ENCODE measurements around the gene COL3A1.

The COL3A1 gene

DNA sequence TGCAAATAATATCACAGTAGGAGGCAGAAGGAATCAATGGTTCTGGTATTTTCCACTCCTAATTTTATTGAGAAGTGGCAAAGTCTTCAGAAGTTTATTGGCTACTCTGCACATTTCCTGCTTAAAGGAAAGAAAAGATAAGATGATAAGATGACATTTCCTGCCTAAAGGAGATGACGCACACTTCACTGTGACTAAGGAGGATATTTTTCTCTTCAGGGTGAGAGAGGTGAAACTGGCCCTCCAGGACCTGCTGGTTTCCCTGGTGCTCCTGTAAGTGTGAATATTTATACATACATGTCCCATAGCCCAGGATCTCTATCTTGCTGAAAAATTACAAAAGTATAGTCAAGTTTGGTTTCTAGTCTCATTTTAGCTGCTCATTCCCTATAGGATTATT lies 27.9 kb downstream of the COL3A1 start:
- no peaks in the 10 kb centered on the region for H3K9me3 ChIP-seq (ENCODE audit: control insufficient read depth, low read length)
- no peak overlapping the region for H3K27ac ChIP-seq
- H3K27me3 ChIP-seq (ENCODE audit: control insufficient read depth, insufficient read depth, low read length) = no peaks in the 10 kb centered on the region
- H3K4me3 ChIP-seq (ENCODE audit: low read depth, low read length) = no peak overlapping the region
- H3K4me1 ChIP-seq = no peaks in the 10 kb centered on the region
- H2AFZ ChIP-seq = no peak overlapping the region
- no peaks in the 10 kb centered on the region for H3K79me2 ChIP-seq
- H3K36me3 ChIP-seq (ENCODE audit: control insufficient read depth, insufficient read depth, low read length) = no peaks in the 10 kb centered on the region
- TF ChIP-seq, protein P1, sequence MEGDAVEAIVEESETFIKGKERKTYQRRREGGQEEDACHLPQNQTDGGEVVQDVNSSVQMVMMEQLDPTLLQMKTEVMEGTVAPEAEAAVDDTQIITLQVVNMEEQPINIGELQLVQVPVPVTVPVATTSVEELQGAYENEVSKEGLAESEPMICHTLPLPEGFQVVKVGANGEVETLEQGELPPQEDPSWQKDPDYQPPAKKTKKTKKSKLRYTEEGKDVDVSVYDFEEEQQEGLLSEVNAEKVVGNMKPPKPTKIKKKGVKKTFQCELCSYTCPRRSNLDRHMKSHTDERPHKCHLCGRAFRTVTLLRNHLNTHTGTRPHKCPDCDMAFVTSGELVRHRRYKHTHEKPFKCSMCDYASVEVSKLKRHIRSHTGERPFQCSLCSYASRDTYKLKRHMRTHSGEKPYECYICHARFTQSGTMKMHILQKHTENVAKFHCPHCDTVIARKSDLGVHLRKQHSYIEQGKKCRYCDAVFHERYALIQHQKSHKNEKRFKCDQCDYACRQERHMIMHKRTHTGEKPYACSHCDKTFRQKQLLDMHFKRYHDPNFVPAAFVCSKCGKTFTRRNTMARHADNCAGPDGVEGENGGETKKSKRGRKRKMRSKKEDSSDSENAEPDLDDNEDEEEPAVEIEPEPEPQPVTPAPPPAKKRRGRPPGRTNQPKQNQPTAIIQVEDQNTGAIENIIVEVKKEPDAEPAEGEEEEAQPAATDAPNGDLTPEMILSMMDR (IDR thresholded peaks at IDR 0.05) = no peak
- no peak overlapping the region for H3K9ac ChIP-seq
- H3K4me2 ChIP-seq (ENCODE audit: low read length) = no peak overlapping the region

DNA sequence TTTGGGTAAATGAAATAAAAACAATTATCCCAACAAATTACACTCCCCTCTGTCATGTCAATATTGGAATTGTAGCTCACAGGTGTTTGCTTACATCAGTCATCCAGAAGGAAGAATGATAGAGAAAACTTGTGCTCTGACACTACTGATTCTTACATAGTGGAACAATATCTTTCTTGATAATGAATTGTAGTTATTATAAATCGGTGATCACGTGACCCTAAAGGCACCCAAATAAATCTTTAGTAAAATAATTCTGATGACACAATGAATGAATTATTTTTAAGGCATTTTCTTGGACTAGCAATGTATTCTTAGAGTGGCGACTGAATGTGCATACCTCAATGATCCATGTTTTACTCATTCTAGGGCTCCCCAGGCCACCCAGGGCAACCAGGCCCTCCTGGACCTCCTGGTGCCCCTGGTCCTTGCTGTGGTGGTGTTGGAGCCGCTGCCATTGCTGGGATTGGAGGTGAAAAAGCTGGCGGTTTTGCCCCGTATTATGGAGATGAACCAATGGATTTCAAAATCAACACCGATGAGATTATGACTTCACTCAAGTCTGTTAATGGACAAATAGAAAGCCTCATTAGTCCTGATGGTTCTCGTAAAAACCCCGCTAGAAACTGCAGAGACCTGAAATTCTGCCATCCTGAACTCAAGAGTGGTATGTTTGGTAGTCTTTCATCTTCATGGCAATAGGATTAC lies 34.5 kb downstream of the COL3A1 start:
- H3K4me2 ChIP-seq (ENCODE audit: low read length) = no peak overlapping the region
- H3K9me3 ChIP-seq (ENCODE audit: control insufficient read depth, low read length) = no peaks in the 10 kb centered on the region
- no peak overlapping the region for H2AFZ ChIP-seq
- H3K9ac ChIP-seq = no peak overlapping the region
- H3K79me2 ChIP-seq = no peaks in the 10 kb centered on the region
- H3K4me1 ChIP-seq = no peaks in the 10 kb centered on the region
- no peaks in the 10 kb centered on the region for H3K27me3 ChIP-seq (ENCODE audit: control insufficient read depth, insufficient read depth, low read length)
- H3K4me3 ChIP-seq (ENCODE audit: low read depth, low read length) = no peak overlapping the region
- H3K27ac ChIP-seq = no peak overlapping the region
- TF ChIP-seq, protein P1 (IDR thresholded peaks at IDR 0.05) = no peak
- H3K36me3 ChIP-seq (ENCODE audit: control insufficient read depth, insufficient read depth, low read length) = no peaks in the 10 kb centered on the region

DNA sequence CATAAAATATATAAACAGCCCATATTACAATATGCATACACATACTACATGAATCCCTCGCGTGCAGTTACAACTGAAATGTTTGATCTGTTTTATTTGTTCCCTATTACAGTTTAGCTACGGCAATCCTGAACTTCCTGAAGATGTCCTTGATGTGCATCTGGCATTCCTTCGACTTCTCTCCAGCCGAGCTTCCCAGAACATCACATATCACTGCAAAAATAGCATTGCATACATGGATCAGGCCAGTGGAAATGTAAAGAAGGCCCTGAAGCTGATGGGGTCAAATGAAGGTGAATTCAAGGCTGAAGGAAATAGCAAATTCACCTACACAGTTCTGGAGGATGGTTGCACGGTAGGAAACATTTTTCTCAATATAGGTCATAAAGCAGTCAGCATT lies 36.4 kb downstream of the COL3A1 start:
- H3K4me3 ChIP-seq (ENCODE audit: low read depth, low read length) = no peak overlapping the region
- H3K9me3 ChIP-seq (ENCODE audit: control insufficient read depth, low read length) = no peaks in the 10 kb centered on the region
- H2AFZ ChIP-seq = no peak overlapping the region
- H3K27ac ChIP-seq = no peak overlapping the region
- H3K4me2 ChIP-seq (ENCODE audit: low read length) = no peak overlapping the region
- no peaks in the 10 kb centered on the region for H3K36me3 ChIP-seq (ENCODE audit: control insufficient read depth, insufficient read depth, low read length)
- no peaks in the 10 kb centered on the region for H3K4me1 ChIP-seq
- H3K27me3 ChIP-seq (ENCODE audit: control insufficient read depth, insufficient read depth, low read length) = no peaks in the 10 kb centered on the region
- H3K9ac ChIP-seq = no peak overlapping the region
- H3K79me2 ChIP-seq = no peaks in the 10 kb centered on the region
- TF ChIP-seq, protein P1 (IDR thresholded peaks at IDR 0.05) = no peak

DNA sequence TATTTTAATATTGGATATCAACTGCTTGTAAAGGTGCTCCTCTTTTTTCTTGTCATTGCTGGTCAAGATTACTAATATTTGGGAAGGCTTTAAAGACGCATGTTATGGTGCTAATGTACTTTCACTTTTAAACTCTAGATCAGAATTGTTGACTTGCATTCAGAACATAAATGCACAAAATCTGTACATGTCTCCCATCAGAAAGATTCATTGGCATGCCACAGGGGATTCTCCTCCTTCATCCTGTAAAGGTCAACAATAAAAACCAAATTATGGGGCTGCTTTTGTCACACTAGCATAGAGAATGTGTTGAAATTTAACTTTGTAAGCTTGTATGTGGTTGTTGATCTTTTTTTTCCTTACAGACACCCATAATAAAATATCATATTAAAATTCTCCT lies 38.2 kb downstream of the COL3A1 start:
- Histone ChIP-seq H3K9ac (no peak overlapping the region), H3K36me3 (ENCODE audit: control insufficient read depth, insufficient read depth, low read length) (no peaks in the 10 kb centered on the region), H3K4me3 (ENCODE audit: low read depth, low read length) (no peak overlapping the region), H3K27ac (no peak overlapping the region), H3K79me2 (no peaks in the 10 kb centered on the region), H2AFZ (no peak overlapping the region), H3K4me2 (ENCODE audit: low read length) (no peak overlapping the region), H3K9me3 (ENCODE audit: control insufficient read depth, low read length) (no peaks in the 10 kb centered on the region), H3K4me1 (no peaks in the 10 kb centered on the region), H3K27me3 (ENCODE audit: control insufficient read depth, insufficient read depth, low read length) (no peaks in the 10 kb centered on the region)
- TF ChIP-seq, protein P1 (IDR thresholded peaks at IDR 0.05) = no peak

DNA sequence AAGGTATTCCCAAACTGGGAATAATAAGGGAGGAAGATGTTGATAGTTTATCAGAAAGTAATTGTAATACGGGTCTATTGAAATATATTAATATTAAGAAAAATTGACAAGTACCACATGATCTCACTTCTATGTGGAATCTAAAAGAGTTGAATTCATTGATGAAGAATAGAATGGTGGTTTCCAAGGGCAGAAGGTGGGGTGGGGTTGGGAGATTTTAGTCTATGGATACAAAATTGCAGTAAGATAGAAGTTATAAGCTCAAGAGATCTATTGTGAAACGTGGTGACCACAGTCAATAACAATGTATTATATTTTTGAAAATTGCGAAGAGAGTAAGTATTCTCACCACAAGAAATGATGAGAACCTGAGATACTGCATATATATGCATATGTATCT lies 38.9 kb downstream of the COL3A1 start:
- Histone ChIP-seq H3K27ac (no peak overlapping the region), H3K4me1 (no peaks in the 10 kb centered on the region), H3K27me3 (ENCODE audit: control insufficient read depth, insufficient read depth, low read length) (no peaks in the 10 kb centered on the region), H3K4me3 (ENCODE audit: low read depth, low read length) (no peak overlapping the region), H3K9me3 (ENCODE audit: control insufficient read depth, low read length) (no peaks in the 10 kb centered on the region), H3K9ac (no peak overlapping the region), H3K79me2 (no peaks in the 10 kb centered on the region), H2AFZ (no peak overlapping the region), H3K4me2 (ENCODE audit: low read length) (no peak overlapping the region), H3K36me3 (ENCODE audit: control insufficient read depth, insufficient read depth, low read length) (no peaks in the 10 kb centered on the region)
- TF ChIP-seq, protein P1 (IDR thresholded peaks at IDR 0.05) = no peak

All from parathyroid adenoma (tissue), 2 donors.